ELF-1 (cell line): Measurements from ENCODE around the gene MACO1.

Source experiments
- DNase-seq: peaks from one replicate; pipeline ENCODE4 v3.0.0-alpha.2; 2016; ENCODE audit warnings: low read depth, low spot score

MACO1 gene

GRCh38 chr1:25523542-25523941 is 92.8 kb downstream of the MACO1 start:
- DNase-seq, result no peak

- DNase-seq, result no peak
Measured at GRCh38 chr1:25524568-25525360, 94.1 kb downstream of the MACO1 start.

DNA sequence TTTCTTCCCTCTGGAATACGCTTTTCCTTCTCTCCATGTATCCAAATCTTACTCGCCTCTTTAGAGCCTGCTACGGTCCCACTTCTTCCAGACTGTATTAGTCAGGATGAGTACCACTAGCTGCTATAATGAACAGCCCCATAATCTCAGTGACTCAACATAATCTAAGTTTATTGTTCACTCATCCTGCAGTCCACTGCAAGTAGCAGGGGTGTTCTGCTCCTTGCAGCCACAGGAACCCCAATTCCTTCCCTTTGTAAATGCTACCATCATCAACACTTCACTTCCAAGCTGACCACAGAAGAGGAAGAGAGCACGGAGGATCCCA is 94.6 kb downstream of the MACO1 start:
- DNase-seq, result no peak

GRCh38 chr1:25526753-25527152 is 96.1 kb downstream of the MACO1 start:
- no peak for DNase-seq

DNA sequence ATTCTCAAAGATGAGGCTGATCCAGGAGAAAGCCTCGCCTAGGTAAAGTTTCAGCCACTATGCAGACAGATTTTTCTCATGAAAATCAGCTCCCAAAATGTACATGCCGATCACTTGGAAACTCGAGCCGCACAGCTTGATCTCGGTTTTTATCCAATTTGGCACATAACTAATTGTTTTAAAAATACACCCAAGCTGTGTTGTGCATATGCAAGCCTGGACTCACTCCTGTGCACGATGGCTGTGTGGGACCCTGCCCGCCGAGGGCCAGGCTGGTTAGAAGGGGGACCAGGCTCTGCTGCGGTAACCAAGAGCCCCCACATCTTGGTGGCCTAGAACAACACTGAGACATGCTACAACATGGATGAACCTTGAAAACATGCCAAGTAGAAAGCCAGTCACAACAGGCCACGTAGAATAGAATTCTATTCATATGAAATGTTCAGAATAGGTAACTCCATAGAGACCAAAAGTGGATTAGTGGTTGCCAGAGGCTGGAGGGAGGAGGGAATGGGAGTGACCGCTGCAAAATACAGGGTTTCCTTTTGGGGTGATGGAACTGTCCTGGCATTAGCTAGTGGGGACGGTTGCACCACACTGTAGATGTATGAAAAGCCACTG is 96.6 kb downstream of the MACO1 start:
- no peak for DNase-seq

DNA sequence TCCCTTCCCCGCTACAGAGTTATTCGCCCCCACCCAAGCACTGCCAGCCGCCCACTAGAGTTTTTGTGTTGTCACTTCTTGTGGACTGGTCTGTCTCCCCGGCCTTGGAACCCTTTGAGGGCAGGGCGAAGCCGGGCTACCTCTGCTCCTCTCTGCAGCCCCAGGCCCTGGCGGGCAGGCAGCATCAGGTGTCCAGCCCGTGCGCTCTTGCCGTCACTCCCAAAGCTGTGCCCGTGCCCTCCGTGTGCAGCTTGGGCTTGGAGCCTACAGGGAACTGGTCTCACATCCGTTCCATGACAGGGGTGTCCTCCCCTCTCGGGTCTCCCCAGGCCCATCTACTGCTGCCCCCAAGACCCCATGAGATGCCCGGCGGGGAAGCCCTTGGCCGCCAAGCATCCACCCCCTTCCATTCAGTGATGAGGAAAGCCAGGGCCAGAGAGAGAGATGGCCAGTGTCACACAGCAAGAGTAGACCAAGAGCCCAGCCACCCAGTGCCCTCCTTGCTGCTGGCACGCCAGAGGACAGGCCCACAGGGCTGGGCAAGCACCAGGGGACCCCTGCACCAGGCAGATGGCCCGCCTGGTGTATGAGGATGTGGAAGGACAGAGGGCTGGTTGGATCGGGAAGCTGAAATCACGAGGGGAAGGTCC is 97.4 kb downstream of the MACO1 start:
- no peak for DNase-seq

- DNase-seq, result no peak
Measured at GRCh38 chr1:25528881-25529517, 98.3 kb downstream of the MACO1 start.

GRCh38 chr1:25529518-25530185 is 99.0 kb downstream of the MACO1 start:
- peak; percentile 37 for DNase-seq

DNA sequence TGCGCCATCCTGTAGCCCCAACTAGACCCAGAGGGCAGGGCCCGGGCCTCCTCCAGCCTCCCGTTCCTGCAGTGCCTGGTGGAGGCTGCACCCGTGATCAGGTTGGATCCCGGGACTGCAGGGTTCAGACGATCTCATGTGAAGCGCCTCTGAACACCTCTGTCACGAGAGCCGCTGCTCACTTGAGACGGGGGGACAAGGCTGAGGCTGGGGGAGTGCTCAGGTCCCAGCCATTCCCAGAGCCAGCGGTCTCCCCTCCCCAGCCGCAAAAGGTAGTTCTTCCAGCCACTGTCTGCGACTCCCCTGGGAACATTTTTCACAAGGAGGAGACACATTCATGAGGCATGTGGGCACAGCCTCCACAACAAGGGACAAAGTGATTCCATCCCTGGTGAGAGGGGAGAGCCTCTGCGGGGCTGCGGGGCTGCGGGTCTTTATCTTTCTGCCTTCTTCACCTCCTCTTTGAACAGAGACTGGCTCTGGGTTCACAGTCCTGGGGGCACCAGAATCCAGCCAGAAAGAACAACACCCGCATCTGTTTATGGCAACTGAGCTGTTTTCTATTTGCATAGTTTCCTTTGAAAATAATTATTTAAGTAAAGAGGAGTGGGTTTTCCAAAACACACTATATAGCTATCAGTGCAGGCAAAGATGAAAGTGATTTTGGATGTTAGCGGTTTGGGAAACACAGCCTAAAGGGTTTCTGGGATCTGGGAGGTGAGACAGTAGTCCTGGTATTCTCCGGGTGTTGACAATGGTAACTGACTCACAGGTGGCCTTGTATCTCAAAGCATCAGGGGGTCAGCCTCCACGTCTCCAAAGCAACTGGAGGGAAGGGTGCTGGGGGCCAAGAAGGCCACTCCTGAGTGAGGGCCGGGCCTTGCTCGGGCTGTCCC is 99.7 kb downstream of the MACO1 start:
- DNase-seq, result no peak

DNA sequence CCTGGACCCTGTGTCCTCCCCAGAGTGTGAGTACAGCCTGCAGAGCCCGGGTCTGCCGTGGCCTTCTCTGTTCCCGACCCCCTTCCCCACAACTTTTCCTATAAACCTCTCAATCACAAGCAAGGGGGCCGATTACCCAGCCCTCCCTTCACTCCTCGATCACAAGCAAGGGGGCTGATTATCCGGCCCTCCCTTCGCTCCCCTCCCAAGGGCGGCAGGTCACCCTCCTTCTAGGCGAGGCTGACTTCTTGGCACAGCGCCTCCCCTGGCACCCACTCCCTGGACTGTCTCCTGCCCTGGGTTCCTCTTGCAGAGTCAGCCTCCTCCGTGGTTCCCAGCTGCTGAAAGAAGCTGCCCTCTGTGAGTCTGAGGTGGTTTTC is 100.4 kb downstream of the MACO1 start:
- no peak for DNase-seq

DNA sequence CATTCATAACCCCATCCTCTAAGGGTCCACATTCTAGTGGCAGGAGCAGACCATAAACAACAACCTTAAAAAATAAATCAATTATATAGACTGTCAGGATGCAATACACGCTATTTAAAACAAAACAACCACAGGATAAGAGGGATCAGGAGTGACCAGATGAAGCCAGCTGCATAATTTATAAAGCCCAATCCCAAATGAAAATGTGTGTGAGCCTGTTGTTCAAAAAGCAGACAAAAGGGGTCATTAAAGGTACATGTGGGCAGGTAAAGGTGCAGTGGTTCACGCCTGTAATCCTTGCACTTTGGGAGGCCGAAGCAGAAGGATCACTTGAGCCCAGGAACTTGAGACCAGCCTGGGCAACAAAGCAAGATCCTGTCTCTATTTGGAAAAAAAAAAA is 102.3 kb downstream of the MACO1 start:
- DNase-seq, result no peak

GRCh38 chr1:25533775-25534409 is 103.2 kb downstream of the MACO1 start:
- DNase-seq, result no peak

DNA sequence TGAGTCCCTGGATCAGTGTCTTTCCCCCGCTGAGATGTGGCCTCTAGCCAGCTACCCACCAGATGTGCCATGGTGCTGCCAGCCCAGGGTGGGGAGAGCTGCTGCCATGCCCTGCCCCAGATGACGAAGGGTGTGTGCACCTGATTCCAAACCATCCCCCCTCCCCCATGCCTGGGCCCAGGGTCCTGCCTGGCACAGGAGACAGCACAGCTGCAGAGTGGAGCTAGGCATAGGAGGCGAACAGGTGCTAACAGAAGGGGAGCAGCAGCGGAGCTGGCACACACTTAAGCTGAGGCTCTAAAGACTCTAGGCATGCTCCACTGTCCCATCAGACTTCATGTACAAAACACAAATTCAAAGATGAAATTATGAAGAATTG is 103.7 kb downstream of the MACO1 start:
- DNase-seq, result no peak

GRCh38 chr1:25536124-25536523 is 105.4 kb downstream of the MACO1 start:
- no peak for DNase-seq

DNA sequence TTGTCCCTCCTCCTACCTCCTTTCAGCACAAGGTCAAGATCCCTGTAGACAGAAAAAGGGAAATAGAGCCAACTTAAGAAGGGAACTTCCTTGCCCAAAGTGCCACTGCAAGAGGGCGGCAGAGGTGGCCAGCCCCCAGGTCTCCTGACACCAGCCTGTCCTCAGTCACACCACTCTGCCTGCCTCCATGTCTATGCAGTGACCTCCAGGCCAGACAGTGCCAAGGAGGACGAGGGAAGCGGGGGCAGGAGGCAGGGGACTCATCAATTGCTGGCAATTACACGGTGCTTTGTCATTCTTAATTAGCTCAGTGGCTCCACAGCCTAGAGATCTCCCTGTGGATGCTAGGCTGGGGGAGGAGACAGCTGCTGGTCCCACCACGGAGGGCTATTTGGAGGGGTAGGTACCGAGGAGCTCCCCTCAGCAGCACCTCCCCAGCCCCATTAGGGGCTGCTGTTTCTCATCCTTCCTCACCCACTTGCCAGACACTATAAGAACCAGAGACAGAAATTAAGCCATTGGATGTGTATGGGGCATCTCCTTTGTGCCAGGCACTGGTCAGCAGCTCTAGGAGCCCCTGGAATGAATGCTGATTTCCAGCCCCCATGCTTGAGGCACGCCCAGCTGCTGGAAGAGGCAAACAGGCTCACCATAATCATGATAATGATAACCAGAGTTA is 106.6 kb downstream of the MACO1 start:
- DNase-seq, result peak; percentile 57

DNA sequence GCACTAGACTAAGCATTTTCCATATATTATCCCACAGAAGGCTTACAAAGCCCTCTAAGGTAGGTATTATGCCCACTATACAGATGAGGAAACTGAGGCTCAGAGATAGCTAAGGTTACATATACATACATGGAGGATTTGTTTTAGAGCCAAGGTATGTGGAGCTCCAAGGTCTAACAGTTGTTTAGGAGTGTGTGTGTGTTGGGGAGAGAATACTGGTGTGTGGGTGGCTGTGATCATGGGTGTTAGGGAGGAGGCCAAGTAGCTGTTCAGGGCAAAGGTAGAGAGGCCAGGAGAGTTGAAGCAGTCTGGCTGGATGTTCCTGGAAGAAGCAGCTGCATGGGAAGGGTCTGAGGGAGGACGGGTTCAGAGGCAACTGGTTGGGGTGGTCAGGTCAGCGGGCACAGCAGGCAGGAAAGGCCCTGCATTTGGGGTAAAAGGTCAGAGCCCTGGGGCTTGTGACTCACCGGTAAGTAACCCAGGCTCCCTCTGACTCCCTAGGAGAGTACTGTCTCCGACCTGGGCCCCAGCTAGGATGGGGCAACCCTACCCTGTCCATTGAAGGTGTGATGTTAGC is 107.6 kb downstream of the MACO1 start:
- peak; percentile 57 for DNase-seq

- DNase-seq, result no peak
Measured at GRCh38 chr1:25540750-25541342, 110.1 kb downstream of the MACO1 start.

DNA sequence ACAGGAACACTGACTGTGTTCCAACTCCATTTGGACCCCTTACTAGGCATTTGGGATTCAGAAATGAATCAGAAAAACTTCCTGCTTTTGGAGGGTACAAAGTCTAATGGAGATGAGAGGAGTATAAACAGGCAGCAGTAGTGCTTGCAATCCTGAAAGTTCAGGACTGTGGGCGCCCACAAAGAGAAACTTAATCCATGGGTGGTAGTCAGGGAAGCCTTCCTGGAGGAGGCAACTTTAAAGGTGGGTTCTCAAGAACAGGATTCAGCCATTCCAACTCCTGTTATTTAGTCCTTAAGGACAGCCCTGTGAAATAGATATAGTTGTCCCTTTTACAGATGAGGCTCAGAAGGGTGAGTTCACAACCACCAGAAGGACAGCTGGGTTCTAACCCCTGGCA is 110.7 kb downstream of the MACO1 start:
- DNase-seq, result no peak
